Dendritic cell treated with granulocyte-macrophage colony-stimulating factor and Interleukin-4, amounts not matched to agents 40 ng/mL and 50 ng/mL, for 4 days (primary cell): ENCODE data around the gene NOTUM.

Experiments used
- H3K27ac Mint-ChIP-seq: one replicate; pipeline ENCODE4 v1.8.0; 2022; ENCODE audit warnings: mild to moderate bottlenecking, mixed read lengths
- H3K27me3 Mint-ChIP-seq: one replicate; pipeline ENCODE4 v1.8.0; 2022; ENCODE audit warnings: mild to moderate bottlenecking, mixed read lengths
- H3K36me3 Mint-ChIP-seq: one replicate; pipeline ENCODE4 v1.8.0; 2022; ENCODE audit warnings: low read depth, mixed read lengths
- H3K4me1 Mint-ChIP-seq: one replicate; pipeline ENCODE4 v1.8.0; 2022; ENCODE audit warnings: low read depth, mixed read lengths
- H3K4me3 Mint-ChIP-seq: one replicate; pipeline ENCODE4 v1.8.0; 2022; ENCODE audit warnings: mild to moderate bottlenecking, moderate library complexity, mixed read lengths
- H3K9me3 Mint-ChIP-seq: one replicate; pipeline ENCODE4 v1.8.0; 2022; ENCODE audit warnings: mixed read lengths
- intact Hi-C: fragments of 100-400 bp; cut with micrococcal nuclease; formaldehyde crosslinking; loops from one replicate; pipeline ENCODE4 v1.15.0; 2022

Gene NOTUM

DNA sequence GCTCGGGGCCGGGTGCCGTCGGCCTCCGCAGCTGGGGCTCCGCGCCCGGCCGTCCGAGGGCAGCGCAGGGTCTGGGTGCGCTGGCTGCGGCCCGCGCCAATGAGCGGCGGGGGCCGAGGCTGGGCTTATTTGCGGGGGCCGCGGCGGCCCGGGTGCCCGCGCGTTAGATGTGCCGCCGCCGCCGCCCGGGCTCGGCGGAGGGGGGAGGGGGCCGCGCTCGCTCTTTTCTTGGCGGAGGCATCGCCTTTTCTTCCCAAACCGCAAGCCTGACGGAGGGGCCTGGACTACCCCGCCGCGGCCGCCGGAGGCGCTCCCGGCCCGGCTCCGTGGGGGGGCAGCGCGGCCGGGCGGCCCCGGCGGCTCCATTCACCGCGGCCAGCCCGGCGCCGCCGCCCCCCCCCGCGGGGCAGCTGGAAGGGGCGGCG is at the start of gene NOTUM:
Gene NOTUM (minus strand): TSS at position 101 of the 425 bp plus-strand sequence. CDS start 278 bp downstream, outside the sequence.
- no peaks in the 10 kb centered on the region for H3K36me3 Mint-ChIP-seq
- peak within 1 kb of the TSS; percentile 23 for H3K4me3 Mint-ChIP-seq
- H3K27ac Mint-ChIP-seq, result no peak within 1 kb of the TSS
- peaks cover 14% of the 10 kb centered on the region for H3K4me1 Mint-ChIP-seq
- intact Hi-C loops, result loop anchor here (10.0 kb wide), 1 partner anchor 194 kb away; no protein-coding TSS in a partner anchor
- no peaks in the 10 kb centered on the region for H3K9me3 Mint-ChIP-seq
- peaks cover 68% of the 10 kb centered on the region for H3K27me3 Mint-ChIP-seq

DNA sequence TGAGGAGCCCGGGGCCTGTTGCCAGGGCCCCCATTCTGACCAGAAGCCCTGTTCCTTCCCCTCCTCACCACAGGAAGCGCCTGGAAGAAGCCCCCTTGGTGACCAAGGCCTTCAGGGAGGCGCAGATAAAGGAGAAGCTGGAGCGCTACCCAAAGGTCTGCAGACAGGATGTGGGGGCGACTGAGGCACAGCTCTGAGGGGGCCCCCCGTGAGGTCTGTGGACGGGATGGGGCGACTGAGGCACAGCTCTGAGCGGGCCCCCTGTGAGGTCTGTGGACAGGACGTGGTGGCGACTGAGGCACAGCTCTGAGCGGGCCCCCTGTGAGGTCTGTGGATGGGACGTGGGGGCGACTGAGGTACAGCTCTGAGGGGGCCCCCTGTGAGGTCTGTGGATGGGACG is 48.4 kb upstream of the NOTUM start:
- Mint-ChIP-seq H3K27ac (no peak overlapping the region), H3K4me3 (no peak overlapping the region), H3K4me1 (no peaks in the 10 kb centered on the region), H3K27me3 (no peaks in the 10 kb centered on the region), H3K36me3 (peaks cover 83% of the 10 kb centered on the region), H3K9me3 (no peaks in the 10 kb centered on the region)
- intact Hi-C loops, result no loop called here

DNA sequence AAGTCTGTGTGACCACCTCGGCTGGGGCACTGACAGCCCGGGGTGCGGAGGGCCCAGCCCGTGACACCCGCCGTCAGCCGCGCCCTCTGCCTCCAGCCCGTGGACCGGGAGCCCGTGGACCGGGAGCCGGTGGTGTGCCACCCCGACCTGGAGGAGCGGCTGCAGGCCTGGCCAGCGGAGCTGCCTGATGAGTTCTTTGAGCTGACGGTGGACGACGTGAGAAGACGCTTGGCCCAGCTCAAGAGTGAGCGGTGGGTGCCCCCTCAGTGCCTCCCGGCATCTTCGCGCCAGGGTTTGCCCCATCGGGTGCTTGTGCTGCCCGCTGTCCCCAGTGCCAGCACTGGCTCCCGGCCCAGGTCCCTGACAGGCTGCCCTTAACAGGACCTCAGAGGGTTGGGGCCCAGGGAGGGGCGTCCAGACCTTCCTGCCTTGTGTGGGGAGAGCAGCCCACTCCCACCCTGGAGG is 48.0 kb upstream of the NOTUM start:
- intact Hi-C loops, result no loop called here
- no peaks in the 10 kb centered on the region for H3K4me1 Mint-ChIP-seq

DNA sequence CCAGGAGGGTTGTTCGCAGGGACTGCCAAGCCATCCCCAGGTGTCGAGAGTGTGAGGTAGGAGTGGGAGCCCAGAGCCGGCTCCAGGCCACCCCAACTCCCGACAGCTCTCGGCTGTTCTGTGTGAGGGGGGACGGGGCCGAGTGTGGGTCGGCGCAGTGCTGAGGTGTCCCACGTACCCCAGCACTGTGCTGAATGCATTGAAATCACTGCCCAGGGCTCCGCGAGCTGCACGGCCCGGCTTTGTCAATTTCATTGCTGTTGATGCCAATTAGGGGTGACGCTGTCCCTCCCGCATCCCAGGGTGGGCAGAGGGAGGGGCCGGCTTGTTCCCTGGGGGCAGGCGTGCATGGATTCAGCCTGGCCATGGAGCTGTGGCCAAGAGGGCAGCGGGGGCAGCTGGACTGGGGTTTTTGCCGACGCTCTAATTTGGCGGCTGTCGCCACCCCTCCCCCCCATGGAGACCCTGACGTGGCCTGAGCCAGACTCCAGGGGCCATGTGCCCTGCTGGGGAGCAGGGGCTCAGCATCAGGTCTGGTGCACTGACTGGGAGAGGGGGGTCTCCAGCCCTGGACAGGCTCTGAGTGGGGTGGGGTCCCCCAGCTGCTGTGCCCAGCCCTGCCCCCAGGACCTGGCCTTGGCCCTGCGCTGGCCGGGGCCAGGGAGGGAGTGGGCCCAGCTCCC is 47.4 kb upstream of the NOTUM start:
- Mint-ChIP-seq H3K36me3 (peaks cover 80% of the 10 kb centered on the region), H3K4me3 (no peak overlapping the region), H3K27ac (no peak overlapping the region), H3K27me3 (no peaks in the 10 kb centered on the region), H3K4me1 (no peaks in the 10 kb centered on the region), H3K9me3 (no peaks in the 10 kb centered on the region)
- intact Hi-C loops, result no loop called here

More for the DNA sequence above, 48.0 kb upstream of the NOTUM start:
- Mint-ChIP-seq H3K36me3 (peaks cover 82% of the 10 kb centered on the region), H3K27ac (no peak overlapping the region), H3K4me3 (no peak overlapping the region), H3K27me3 (no peaks in the 10 kb centered on the region), H3K9me3 (no peaks in the 10 kb centered on the region)

DNA sequence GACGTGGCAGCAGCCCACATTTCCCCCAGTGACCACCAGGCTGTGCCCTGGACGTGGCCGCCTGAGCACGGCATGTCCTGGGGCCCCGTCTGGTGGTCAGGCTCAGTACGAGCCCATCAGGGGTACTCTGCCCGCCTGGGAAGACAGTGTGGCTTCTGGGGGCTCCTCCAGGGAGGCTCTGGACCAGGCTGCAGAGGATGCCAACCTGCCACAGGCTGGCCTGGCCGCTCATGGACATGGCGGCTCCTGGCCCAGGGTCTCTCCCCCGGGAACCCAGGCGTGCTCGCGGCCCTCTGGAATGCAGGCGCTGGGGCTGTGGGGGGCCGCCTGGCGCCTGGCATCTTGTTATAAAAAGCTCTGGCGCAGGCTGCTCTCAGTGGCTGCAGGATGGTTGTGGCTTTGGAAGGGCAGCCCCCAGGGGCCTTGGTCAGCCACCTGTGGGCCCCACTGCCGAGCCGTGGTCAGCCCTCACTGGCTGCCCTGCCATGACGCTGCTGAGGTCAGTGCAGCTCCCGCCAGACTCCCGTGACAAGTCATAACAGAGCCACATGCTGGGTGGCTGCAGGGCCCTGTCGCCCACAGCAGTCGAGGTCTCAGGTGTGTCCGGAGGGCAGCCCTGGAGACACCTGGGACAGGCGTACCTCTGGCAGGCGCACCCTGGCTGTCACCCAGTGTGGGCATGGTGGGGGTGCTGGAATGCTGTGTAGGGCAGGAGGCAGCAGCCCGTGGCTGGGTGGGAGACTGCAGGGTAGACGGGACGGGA is 46.7 kb upstream of the NOTUM start:
- Mint-ChIP-seq H3K27ac (no peak overlapping the region), H3K9me3 (no peaks in the 10 kb centered on the region), H3K36me3 (peaks cover 79% of the 10 kb centered on the region), H3K4me1 (no peaks in the 10 kb centered on the region), H3K4me3 (no peak overlapping the region), H3K27me3 (no peaks in the 10 kb centered on the region)
- intact Hi-C loops, result no loop called here

DNA sequence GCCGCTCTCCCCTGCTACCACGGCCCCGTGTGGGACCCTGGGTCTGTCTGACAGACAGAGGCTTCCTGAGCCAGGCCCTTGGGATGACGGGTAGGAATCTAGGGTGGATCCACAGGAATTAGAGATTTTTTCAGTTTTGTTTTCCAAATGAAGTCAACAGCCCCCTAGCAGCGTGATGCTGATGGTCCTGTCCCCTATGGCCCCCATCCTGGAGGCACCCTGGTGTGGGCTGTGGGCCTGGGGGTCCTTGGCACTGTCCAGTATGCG is 46.2 kb upstream of the NOTUM start:
- Mint-ChIP-seq H3K9me3 (no peaks in the 10 kb centered on the region), H3K27me3 (no peaks in the 10 kb centered on the region), H3K27ac (no peak overlapping the region), H3K36me3 (peaks cover 74% of the 10 kb centered on the region), H3K4me3 (no peak overlapping the region), H3K4me1 (no peaks in the 10 kb centered on the region)
- intact Hi-C loops, result no loop called here

DNA sequence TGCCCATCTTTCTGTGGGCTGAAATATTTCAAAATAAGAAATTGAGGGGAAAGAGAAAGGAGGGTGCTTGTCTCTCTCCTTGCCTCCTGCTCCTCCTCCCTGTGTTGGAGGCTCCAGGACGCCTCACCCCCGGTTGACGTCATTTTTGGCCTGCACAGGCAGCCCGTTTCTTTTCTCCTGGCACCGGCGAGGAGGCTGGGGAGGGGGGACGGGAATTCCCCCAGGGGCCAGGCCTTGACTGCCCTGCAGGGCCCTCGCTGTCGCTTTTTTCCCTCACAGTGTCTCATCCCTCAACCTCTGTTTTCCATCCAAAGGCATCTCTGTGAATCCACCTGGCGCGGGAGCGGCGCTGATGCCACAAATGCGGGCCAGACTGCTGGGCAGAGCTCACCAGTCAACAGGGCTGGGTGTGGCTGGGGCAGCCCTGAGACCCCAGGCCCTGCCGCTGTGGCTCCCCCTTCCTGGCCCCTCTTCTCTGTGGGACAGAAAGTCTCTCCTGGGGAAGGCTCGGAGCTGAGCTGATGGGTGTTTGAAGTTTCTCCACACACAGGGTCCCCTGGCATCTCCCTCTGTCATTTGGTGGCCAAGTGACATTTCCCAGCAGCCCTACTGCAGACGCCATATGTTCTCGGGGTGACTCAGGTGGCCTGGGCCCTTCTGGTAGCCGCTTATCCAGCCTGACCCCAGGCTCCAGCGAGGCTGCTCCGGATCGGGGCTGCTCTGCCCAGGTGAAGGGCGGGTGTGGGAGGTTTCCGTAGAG is 45.7 kb upstream of the NOTUM start:
- H3K4me1 Mint-ChIP-seq, result no peaks in the 10 kb centered on the region
- no peak overlapping the region for H3K27ac Mint-ChIP-seq
- no peak overlapping the region for H3K4me3 Mint-ChIP-seq
- H3K27me3 Mint-ChIP-seq, result no peaks in the 10 kb centered on the region
- H3K36me3 Mint-ChIP-seq, result peaks cover 69% of the 10 kb centered on the region
- intact Hi-C loops, result no loop called here
- no peaks in the 10 kb centered on the region for H3K9me3 Mint-ChIP-seq

DNA sequence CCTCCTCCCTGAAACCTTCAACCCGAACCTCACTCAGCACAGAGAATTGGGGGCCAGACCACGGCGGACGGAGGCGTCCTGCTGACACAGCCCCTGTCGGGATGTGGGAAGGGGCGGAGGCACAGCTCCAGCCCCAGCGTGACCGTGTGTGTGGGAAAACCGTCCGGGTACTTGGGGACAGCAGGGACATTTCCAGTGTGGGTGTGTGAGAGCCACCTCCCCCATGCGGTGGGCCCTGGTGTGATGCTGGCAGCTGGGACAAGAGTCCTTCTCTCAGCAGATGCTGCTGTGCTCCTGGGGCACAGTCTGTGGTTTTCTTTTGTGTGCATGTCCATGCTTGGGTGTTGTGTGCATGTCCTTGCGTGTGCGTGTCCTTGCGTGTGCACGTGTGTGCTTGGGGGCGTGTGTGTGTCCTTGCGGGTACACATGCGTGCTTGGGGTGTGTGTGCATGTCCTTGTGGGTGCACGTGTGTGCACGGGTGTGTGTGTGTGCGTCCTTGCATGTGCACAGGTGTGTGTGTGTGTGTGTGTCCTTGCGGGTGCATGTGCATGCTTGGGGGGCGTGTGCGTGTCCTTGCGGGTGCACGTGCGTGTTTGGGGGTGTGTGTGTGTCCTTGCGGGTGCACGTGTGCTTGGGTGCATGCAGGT is 44.8 kb upstream of the NOTUM start:
- Mint-ChIP-seq H3K36me3 (peaks cover 61% of the 10 kb centered on the region), H3K4me1 (no peaks in the 10 kb centered on the region), H3K27ac (no peak overlapping the region), H3K9me3 (no peaks in the 10 kb centered on the region), H3K27me3 (no peaks in the 10 kb centered on the region), H3K4me3 (no peak overlapping the region)
- intact Hi-C loops, result no loop called here

DNA sequence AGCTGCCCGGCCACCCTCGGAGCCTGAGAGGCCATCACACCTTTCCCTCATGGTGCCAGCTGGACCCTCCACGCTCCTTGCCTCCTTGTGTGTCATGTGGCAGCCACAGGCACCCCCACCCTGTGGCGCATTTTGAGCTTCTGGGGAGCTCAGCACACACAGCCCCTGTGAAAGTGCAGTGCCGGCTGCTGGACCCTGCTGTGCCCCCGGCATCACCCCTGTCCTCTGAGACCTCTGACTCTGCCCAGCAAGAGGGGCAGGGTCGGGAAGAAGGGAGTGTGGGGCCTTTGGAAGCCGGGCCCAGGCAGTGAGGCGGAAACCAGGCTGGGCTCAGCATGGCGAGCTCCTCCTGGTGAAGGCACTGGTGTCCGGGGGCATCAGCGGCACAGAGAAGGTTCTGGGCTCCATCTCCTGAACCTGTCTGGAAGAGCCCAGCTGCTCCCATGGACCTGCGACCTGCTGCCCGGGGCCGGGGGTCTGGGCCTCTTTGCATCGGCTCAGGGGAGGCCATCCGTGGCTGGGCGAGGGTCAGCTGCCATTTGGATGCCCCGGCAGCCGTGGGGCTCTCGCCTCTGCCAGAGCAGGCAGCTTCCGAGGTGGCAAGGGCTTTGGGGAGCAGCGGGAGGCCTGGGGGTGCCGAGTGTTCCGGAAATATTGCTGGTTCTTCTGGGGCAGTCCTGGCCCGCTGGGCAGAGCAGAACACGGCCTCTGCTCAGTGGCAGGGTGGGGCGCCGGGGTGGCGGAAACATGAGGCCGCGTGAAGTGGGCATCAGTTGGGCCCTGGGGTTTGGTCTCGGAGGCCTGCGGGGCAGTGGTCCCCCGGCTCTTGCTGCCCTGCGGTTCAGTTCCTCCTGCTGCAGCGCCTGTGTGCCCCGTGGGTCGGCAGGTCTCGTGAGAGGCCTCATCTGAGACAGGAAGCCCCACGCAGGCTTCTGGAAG is 43.8 kb upstream of the NOTUM start:
- H3K4me3 Mint-ChIP-seq, result no peak overlapping the region
- intact Hi-C loops, result no loop called here
- no peaks in the 10 kb centered on the region for H3K27me3 Mint-ChIP-seq
- H3K27ac Mint-ChIP-seq, result no peak overlapping the region
- peaks cover 8% of the 10 kb centered on the region for H3K4me1 Mint-ChIP-seq
- H3K36me3 Mint-ChIP-seq, result peaks cover 53% of the 10 kb centered on the region
- H3K9me3 Mint-ChIP-seq, result no peaks in the 10 kb centered on the region

DNA sequence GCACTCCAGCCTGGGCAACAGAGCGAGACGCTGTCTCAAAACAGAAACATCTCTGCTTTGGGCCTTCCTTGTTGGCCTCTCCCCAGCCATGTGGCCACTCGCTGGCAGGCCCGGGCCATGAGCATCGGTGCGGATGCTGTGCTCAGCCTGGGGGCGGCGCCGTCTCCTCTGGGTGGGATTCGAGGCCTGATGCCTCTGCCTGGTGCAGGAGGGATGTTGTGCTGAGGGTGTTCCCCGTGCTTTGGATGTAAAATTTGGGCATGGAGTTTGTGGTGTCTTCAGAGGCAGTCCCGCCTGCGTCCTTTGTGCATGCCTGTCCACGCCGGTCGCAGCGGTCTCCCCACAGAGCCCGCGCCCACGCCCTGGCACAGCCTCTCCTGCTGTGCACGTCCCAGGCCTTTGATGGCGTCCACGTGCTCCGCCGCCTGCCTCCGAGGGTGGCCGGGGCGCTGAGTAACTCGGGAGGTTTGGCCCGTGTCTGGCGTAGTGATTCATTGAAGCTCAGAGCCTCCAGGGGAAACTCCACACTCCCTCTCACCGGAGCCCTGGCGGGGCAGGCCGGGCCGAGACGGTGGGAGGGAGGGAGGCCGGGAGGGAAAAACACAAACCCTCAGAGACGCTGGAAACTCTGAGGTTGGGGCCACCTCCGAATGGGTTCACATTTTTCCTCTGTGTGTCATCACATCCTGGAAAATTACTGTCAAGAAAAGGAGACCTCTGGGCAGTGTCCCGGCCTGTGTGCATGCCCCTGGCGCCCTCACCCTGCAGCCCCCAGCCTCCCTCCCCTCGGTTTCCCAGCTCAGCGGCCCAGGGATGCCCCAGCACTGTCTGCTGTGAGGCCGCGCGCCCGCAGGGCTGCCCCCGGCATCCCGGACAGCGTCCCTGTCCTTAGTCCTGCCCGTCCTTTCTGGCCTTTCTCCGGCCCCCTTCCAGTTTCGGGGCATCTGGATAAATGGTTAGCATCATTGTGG is 42.7 kb upstream of the NOTUM start:
- Mint-ChIP-seq H3K36me3 (peaks cover 52% of the 10 kb centered on the region), H3K9me3 (no peaks in the 10 kb centered on the region), H3K27me3 (no peaks in the 10 kb centered on the region), H3K4me3 (no peak overlapping the region), H3K27ac (no peak overlapping the region), H3K4me1 (peaks cover 11% of the 10 kb centered on the region)
- intact Hi-C loops, result no loop called here

DNA sequence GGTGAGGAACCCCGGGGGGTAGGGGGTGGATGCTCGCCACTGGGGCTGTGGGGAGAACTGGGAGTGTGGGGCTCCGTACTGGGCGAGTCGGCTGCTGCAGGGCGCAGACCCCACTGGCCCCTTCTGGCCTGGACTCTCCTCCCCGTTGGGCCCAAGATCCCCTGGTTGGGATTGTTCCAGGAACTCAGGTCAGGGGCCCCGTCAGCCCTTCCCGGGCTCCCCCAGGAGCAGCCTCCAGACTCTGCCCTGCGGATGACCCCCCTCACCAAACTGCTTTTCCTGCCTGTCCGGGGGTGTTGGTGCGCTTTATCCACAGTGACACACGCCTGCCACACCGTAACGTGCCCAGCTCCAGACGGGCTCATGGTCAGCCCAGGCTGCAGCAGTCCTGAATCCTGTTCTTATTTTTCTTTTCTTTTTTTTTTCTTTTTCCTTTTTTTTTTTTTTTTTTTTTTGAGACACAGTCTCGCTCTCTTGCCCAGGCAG is 40.6 kb upstream of the NOTUM start:
- Mint-ChIP-seq H3K36me3 (peaks cover 58% of the 10 kb centered on the region), H3K27me3 (no peaks in the 10 kb centered on the region), H3K27ac (no peak overlapping the region), H3K9me3 (no peaks in the 10 kb centered on the region), H3K4me3 (no peak overlapping the region), H3K4me1 (peaks cover 11% of the 10 kb centered on the region)
- intact Hi-C loops, result no loop called here
